GM19438 (cell line): ENCODE measurements around the gene EXOC3L4.
"Not testable (repeated sequence)": the region's sequence is repeated elsewhere in the genome, so short reads cannot be mapped to it uniquely, and the experiment has no call there.

Experiments
- ATAC-seq: cut with Tn5 transposase; IDR thresholded peaks from one replicate; pipeline ENCODE4 v1.9.1; 2021; ENCODE audit warnings: low read depth; ENCODE audit not compliant: unreplicated experiment

The EXOC3L4 gene

DNA sequence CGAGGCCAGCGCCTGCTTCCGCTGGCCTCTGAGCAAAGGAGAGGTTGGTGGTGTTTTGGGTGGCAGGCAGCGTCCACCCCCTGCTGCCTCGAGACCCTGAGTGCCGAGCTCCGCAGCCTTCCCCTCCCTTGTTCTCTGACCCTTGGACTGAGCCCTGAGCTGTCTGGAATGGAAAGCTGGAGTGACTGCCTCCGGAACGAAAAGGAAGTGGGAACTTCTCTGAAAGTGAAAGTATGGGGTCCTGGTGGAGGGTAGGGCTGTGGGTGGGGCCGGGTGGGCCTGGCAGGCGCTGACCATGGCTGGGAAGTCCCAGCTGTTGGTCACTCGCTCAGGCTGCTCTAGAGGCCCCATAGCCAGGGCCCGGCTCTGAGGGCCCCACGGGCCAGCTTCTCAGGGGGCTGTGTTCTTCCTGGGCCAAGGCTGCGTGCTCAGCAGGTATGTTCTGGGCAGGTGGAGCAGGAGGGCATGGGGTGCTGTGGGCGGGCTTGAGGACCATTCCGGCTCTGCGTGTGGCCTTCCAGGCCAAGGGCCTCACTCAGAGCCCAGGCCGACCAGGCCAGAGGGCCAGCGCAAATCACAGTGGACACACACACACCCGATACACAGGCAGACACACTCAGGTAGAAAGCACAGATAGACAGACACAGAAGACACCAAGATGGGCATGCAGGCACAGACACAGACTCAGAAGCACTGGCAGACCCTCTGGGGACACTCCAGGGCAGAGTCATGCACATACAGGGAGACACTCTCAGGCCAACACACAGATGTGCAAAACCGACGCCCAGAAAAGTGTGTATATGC is at the start of gene EXOC3L4:
TSS of gene EXOC3L4 (plus strand) at position 320 of the 804 bp plus-strand sequence. CDS start 5,495 bp downstream, outside the sequence.
- ATAC-seq: no peak

GRCh38 chr14:103045371-103045869 is 49.1 kb upstream of the EXOC3L4 start:
- no peak for ATAC-seq

GRCh38 chr14:103047453-103047852 is 47.1 kb upstream of the EXOC3L4 start:
- ATAC-seq: not testable (repeated sequence)

- no peak for ATAC-seq
Measured at GRCh38 chr14:103050935-103051334, 43.6 kb upstream of the EXOC3L4 start.

GRCh38 chr14:103052407-103052806 is 42.1 kb upstream of the EXOC3L4 start:
- ATAC-seq: no peak

DNA sequence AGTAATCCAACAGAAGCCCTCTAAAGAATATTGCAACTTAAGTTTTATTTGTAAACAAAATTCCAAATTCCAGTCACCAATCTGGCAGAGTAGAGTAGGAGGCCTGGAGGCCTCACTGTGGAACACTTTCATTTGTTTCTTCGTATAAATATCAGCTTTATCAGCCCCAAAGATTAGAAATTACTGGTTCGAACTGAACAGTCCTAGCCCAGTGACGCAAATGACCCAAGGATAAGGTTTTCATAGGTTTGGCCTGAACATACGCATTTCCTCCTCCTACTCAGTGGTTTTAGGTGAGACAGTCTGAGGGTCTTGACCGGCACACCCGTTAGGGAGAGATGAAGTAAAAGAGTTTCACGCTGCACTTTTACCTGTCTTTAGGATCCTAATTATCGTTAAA is 38.8 kb upstream of the EXOC3L4 start:
- no peak for ATAC-seq

GRCh38 chr14:103056322-103057027 is 38.0 kb upstream of the EXOC3L4 start:
- no peak for ATAC-seq

- ATAC-seq: no peak
Measured at GRCh38 chr14:103057028-103057371, 37.5 kb upstream of the EXOC3L4 start.

DNA sequence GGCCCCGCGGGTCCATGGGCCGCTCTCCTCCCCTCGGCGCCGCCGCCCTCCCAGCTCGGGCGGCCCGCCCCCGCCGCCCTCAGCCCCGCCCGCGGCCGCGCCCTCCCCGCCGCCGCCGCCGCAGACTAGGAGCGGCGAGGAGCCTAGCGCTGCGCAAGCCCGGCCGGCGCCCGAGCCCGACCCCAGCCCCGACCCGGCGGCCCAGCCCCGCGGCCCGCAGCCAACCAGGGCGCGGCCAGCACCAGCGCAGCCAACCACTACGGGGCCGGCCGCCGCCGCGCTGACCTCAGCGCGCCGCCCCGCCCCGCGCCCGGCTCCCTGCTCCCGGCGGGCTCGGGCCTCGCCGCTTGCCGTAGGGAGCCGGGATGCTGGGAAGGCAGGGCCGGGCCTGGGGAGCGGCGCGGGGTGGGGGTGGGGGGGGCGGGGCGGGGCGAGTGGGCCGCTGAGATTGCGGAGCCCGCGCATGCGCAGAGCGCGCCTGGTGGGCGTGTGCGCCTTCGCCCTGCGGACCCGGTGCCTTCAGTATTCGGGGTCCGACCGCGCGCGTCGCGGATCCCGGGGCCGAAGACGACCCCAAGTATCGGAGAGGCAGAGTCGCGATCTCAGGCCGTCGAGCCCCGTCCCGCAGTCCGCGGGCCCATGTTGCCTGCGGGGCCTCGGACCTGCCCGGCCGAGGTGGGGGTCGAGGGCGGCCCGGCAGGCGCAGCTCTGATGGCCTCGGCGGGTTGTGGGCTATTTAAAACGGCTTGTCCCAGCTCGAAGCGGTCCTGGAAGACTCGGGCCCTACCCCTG is 37.0 kb upstream of the EXOC3L4 start, which contains the start of gene CDC42BPB:
TSS of gene CDC42BPB (minus strand) at position 178 of the 792 bp plus-strand sequence. CDS start 376 bp downstream, outside the sequence.
- peak; percentile 66 for ATAC-seq

- no peak for ATAC-seq
Measured at GRCh38 chr14:103058164-103059055, 36.1 kb upstream of the EXOC3L4 start.

- no peak for ATAC-seq
Measured at GRCh38 chr14:103059556-103059955, 35.0 kb upstream of the EXOC3L4 start.

DNA sequence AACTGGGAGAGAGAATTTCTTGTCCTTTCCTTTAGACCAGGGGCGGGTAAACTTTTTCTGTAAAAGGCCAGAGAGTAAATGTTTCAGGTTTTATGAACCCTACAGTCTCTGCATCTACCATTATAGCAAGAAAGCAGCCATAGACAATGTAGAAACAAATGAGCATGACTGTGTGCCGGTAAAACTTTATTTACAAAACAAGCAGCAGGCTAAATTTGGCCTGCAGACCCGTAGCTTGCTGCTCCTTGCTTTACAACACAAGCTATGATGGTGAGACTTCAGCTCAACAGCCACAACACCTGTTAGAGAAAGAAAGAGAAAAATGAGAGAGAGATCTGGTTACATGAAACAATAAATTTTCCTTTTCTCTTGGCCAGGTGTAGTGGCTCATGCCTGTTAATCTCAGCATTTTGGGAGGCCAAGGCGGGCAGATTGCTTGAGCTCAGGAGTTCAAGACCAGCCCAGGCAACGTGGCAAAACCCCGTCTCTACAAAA is 33.0 kb upstream of the EXOC3L4 start:
- ATAC-seq: no peak

DNA sequence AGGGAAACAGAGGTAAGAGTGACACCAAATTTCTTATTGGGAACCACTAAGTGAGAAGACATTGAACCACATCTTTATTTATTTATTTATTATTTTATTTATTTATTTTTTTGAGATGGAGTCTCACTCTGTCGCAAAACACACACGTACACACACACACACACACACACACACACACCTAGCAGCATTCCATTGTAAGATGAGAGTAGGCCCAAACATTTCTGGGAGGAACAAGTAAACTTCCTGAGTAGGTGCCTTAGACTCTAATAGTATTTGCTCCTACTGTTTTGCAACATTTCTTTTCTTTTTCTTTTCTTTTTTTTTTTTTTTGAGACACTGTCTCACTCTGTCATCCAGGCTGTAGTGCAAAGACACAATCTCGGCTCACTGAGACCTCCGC is 30.1 kb upstream of the EXOC3L4 start:
- no peak for ATAC-seq

DNA sequence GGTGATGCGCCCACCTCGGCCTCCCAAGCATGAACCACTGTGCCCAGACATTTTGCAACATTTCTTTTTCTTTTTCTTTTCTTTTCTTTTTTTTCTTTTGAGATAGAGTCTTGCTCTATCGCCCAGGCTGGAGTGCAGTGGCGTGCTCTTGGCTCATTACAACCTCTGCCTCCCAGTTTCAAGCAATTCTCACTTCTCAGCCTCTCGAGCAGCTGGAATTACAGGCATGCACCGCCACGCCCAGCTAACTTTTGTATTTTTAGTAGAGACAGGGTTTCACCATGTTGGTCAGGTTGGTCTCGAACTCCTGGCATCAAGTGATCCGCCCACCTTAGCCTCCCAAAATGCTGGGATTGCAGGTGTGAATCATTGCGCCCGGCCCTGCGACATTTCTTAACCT is 29.5 kb upstream of the EXOC3L4 start:
- no peak for ATAC-seq

DNA sequence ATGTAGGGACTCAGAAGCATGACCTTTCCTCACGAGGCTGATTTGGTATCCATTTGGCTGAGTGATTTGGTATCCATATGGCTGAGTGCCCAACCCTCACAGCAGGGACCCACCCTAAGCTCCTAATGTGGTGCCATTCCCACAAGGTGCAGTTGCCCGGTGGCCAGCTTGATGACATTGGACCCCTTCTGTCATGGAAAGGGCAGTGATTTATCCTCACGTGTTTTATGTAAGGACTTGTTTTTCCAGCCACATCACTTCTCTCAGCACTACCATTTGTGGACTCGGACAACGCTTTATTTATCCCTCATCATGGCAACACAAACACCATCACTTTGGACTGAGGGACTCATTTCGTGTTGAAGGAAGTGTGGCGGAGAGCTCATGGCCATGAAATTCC is 28.7 kb upstream of the EXOC3L4 start:
- ATAC-seq: no peak

GRCh38 chr14:103066399-103066798 is 28.1 kb upstream of the EXOC3L4 start:
- no peak for ATAC-seq

- ATAC-seq: no peak
Measured at GRCh38 chr14:103067231-103067954, 27.1 kb upstream of the EXOC3L4 start.

DNA sequence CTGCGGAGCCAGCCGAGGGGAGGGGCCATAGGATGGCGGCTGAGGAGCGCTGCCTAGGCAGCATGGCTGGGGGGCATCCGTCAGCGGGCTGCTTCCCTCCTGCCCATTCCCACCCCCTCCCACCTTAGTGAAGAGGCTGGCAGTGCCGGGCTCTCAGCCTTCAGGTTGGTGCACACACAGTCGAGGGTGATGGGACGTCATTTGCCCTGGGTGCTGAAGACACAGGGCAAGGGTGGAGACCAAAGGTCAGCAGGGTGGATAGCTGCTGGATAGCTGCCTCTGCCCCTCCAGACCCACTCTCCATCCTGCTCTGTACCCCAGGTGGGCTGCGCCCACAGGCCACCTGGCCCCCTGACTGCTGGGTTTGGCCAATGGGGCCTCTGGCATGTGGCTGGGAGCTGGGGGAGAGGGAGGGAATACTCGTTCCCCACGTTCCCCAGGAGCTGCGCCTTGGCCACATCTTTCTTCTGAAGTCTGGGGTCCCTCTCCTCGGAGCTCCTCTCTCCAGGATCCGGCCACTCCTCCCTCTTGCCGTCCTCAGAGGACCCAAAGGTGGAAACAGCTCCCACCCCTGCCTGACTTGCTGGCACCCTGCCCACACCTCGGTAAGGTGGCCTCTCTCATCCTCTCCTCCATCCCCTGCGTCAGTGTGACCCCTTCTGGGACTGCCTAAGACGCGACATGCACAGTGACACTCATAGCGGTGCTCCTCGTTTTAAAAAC is 26.0 kb upstream of the EXOC3L4 start:
- ATAC-seq: no peak
